H9 (cell line): ENCODE measurements around the gene BPGM. TPM values are rescaled to one million over a fixed set of nuclear protein-coding genes. Genes with fewer than 3 reads are reported as not detected.

Source experiments
- DNase-seq: peaks from one replicate; pipeline ENCODE4 v3.0.0-alpha.2; 2017
- H2AFZ ChIP-seq: one replicate; pipeline ENCODE4 v1.6.1; 2013; ENCODE audit warnings: mild to moderate bottlenecking, low read length, control low read depth, moderate library complexity
- H2AK5ac ChIP-seq: 2 replicates; pipeline ENCODE4 v1.6.1; 2013; ENCODE audit warnings: low read length, control low read depth, mixed read lengths; ENCODE audit not compliant: insufficient read length
- H2BK120ac ChIP-seq: one replicate; pipeline ENCODE4 v1.6.1; 2013; ENCODE audit warnings: low read depth, mild to moderate bottlenecking, low read length, control low read depth, inconsistent platforms; ENCODE audit not compliant: poor library complexity, severe bottlenecking
- H2BK12ac ChIP-seq: 2 replicates; pipeline ENCODE4 v1.6.1; 2013; ENCODE audit warnings: low read length, control low read depth, mixed read lengths, low read depth; ENCODE audit not compliant: insufficient read length
- H2BK15ac ChIP-seq: 2 replicates; pipeline ENCODE4 v1.6.1; 2013; ENCODE audit warnings: low read depth, low read length, control low read depth
- H2BK20ac ChIP-seq: one replicate; pipeline ENCODE4 v1.6.1; 2013; ENCODE audit warnings: low read depth, mild to moderate bottlenecking, low read length, control low read depth, inconsistent platforms; ENCODE audit not compliant: poor library complexity, severe bottlenecking
- H2BK5ac ChIP-seq: 2 replicates; pipeline ENCODE4 v1.6.1; 2013; ENCODE audit warnings: low read length, control low read depth, mixed read lengths; ENCODE audit not compliant: insufficient read length
- H3K14ac ChIP-seq: 2 replicates; pipeline ENCODE4 v1.6.1; 2013; ENCODE audit warnings: low read length, control low read depth; ENCODE audit not compliant: insufficient read depth
- H3K18ac ChIP-seq: 2 replicates; pipeline ENCODE4 v1.6.1; 2013; ENCODE audit warnings: low read depth, mild to moderate bottlenecking, mixed read lengths, low read length, control low read depth; ENCODE audit not compliant: insufficient read length
- H3K23ac ChIP-seq: 2 replicates; pipeline ENCODE4 v1.6.1; 2013; ENCODE audit warnings: low read length, control low read depth, mixed read lengths, low read depth; ENCODE audit not compliant: insufficient read length
- H3K23me2 ChIP-seq: 2 replicates; pipeline ENCODE4 v1.6.1; 2013; ENCODE audit warnings: low read depth, mild to moderate bottlenecking, mixed read lengths, low read length, control low read depth; ENCODE audit not compliant: insufficient read length, poor library complexity, severe bottlenecking
- H3K27ac ChIP-seq: 2 replicates; pipeline ENCODE4 v1.5.1; 2013; ENCODE audit warnings: low read length, control low read depth, mixed read lengths, low read depth; ENCODE audit not compliant: insufficient read length
- H3K27me3 ChIP-seq: 2 replicates; pipeline ENCODE4 v1.6.1; 2013; ENCODE audit warnings: low read length, control low read depth, inconsistent platforms; ENCODE audit not compliant: insufficient read depth
- H3K4ac ChIP-seq: 2 replicates; pipeline ENCODE4 v1.6.1; 2013; ENCODE audit warnings: low read depth, mild to moderate bottlenecking, control low read depth, inconsistent platforms, low read length, moderate library complexity
- H3K4me1 ChIP-seq: 2 replicates; pipeline ENCODE4 v1.6.1; 2013; ENCODE audit warnings: low read length, control low read depth, inconsistent platforms; ENCODE audit not compliant: insufficient read depth
- H3K4me2 ChIP-seq: 2 replicates; pipeline ENCODE4 v1.6.1; 2013; ENCODE audit warnings: low read length, control low read depth, mixed read lengths; ENCODE audit not compliant: insufficient read length, insufficient read depth
- H3K56ac ChIP-seq: 2 replicates; pipeline ENCODE4 v1.6.1; 2013; ENCODE audit warnings: low read depth, mild to moderate bottlenecking, mixed read lengths, low read length, control low read depth; ENCODE audit not compliant: insufficient read length
- H3K79me1 ChIP-seq: 2 replicates; pipeline ENCODE4 v1.6.1; 2013; ENCODE audit warnings: low read depth, mild to moderate bottlenecking, moderate library complexity, low read length, control low read depth, inconsistent platforms; ENCODE audit not compliant: insufficient read depth, poor library complexity, severe bottlenecking
- H3K79me2 ChIP-seq: 2 replicates; pipeline ENCODE4 v1.6.1; 2013; ENCODE audit warnings: low read length, control low read depth, inconsistent platforms; ENCODE audit not compliant: insufficient read depth
- H3K9ac ChIP-seq: 2 replicates; pipeline ENCODE4 v1.6.1; 2013; ENCODE audit warnings: low read length, control low read depth, mixed read lengths; ENCODE audit not compliant: insufficient read length; ENCODE audit errors: extremely low read depth
- H3K9me3 ChIP-seq: one replicate; pipeline ENCODE4 v1.6.1; 2013; ENCODE audit warnings: low read depth, low read length, inconsistent platforms; ENCODE audit not compliant: control insufficient read depth
- H3T11ph ChIP-seq: one replicate; pipeline ENCODE4 v1.6.1; 2013; ENCODE audit warnings: mild to moderate bottlenecking, low read length, control low read depth, inconsistent platforms
- H4K20me1 ChIP-seq: one replicate; pipeline ENCODE4 v1.6.1; 2013; ENCODE audit not compliant: control insufficient read depth, insufficient read length, insufficient read depth
- H4K5ac ChIP-seq: 2 replicates; pipeline ENCODE4 v1.6.1; 2013; ENCODE audit warnings: low read depth, mild to moderate bottlenecking, mixed read lengths, low read length, control low read depth; ENCODE audit not compliant: insufficient read length
- H4K8ac ChIP-seq: replicated peaks from 2 replicates; pipeline ENCODE4 v1.6.1; 2013; ENCODE audit warnings: low read length, control low read depth, mixed read lengths, low read depth; ENCODE audit not compliant: insufficient read length
- H4K91ac ChIP-seq: 2 replicates; pipeline ENCODE4 v1.6.1; 2013; ENCODE audit warnings: low read depth, mild to moderate bottlenecking, moderate library complexity, mixed read lengths, low read length, control low read depth; ENCODE audit not compliant: insufficient read length
- H3K27ac Mint-ChIP-seq, 3 experiments: 2 replicates in 2 of 3; 3 replicates in 1 of 3; pipeline ENCODE4 v1.8.0; 2020 to 2021; ENCODE audit warnings: mixed read lengths in 3 of 3, mild to moderate bottlenecking in 1 of 3, moderate library complexity in 1 of 3
- H3K27me3 Mint-ChIP-seq: 2 replicates; pipeline ENCODE4 v1.8.0; 2021; ENCODE audit warnings: low read depth, mild to moderate bottlenecking, moderate library complexity, mixed read lengths
- H3K36me3 Mint-ChIP-seq, 3 experiments: 2 replicates in 2 of 3; 3 replicates in 1 of 3; pipeline ENCODE4 v1.8.0; 2020 to 2021; ENCODE audit warnings: low read depth in 3 of 3, mixed read lengths in 3 of 3; ENCODE audit not compliant: insufficient read depth in 1 of 3
- H3K4me1 Mint-ChIP-seq, 2 experiments: 2 replicates each; pipeline ENCODE4 v1.8.0; 2020; ENCODE audit warnings: mixed read lengths in 2 of 2
- H3K4me3 Mint-ChIP-seq, 2 experiments: 2 replicates in 1 of 2; 3 replicates in 1 of 2; pipeline ENCODE4 v1.8.0; 2020 to 2021; ENCODE audit warnings: mild to moderate bottlenecking in 2 of 2, mixed read lengths in 2 of 2, moderate library complexity in 1 of 2
- H3K9me3 Mint-ChIP-seq, 2 experiments: 2 replicates in 1 of 2; 3 replicates in 1 of 2; pipeline ENCODE4 v1.8.0; 2020; ENCODE audit warnings: mild to moderate bottlenecking in 2 of 2, mixed read lengths in 2 of 2, moderate library complexity in 1 of 2
- WGBS: extraction: QIAGEN DNeasy Blood & Tissue Kit; methylation state at CpG from one replicate; pipeline ENCODE4 v1.1.7; 2013; ENCODE audit warnings: missing lambda C conversion rate, low lambda C conversion rate, mixed read lengths; ENCODE audit not compliant: insufficient read length; ENCODE audit errors: extremely low coverage; 5-methylcytosine and 5-hydroxymethylcytosine counted together
- total RNA-seq: library from RNA; stranded (reverse); gene quantifications from 2 replicates; pipeline ENCODE4 v1.2.1, GENCODE V29; 2021
- TF ChIP-seq, protein P1 (sequence below): fragments of 200-600 bp; sonication (generic); conservative IDR thresholded peaks from 3 replicates; pipeline ENCODE4 v1.8.0; 2021; ENCODE audit warnings: antibody characterized with exemption, mild to moderate bottlenecking

The BPGM gene
- total RNA-seq, 1 experiment from 2014 or later, result 14.4 TPM

GRCh38 chr7:134705716-134706115, 59.1 kb downstream of the BPGM start:
- H3K9me3 Mint-ChIP-seq, result no peaks in the 10 kb centered on the region
- H4K8ac ChIP-seq, result no peak overlapping the region
- no peaks in the 10 kb centered on the region for H3K79me1 ChIP-seq
- no peak overlapping the region for H3K4me2 ChIP-seq
- no peaks in the 10 kb centered on the region for H3K79me2 ChIP-seq
- WGBS, result no CpG with 5 or more reads among the region's 2 CpGs
- H3K4me3 Mint-ChIP-seq, result no peak overlapping the region
- no peak overlapping the region for H2BK20ac ChIP-seq
- H2BK5ac ChIP-seq, result no peak overlapping the region
- H3K36me3 Mint-ChIP-seq, result no peaks in the 10 kb centered on the region
- no peaks in the 10 kb centered on the region for H4K20me1 ChIP-seq
- H3K4me1 Mint-ChIP-seq, result peaks cover 8 to 11% of the 10 kb centered on the region in 2 experiments; a peak in 3 of 4 replicates
- H3K23ac ChIP-seq, result no peak overlapping the region
- H3K23me2 ChIP-seq, result no peaks in the 10 kb centered on the region
- no peak overlapping the region for H3K27ac ChIP-seq
- H3K9me3 ChIP-seq, result no peaks in the 10 kb centered on the region
- H3K27me3 ChIP-seq, result no peaks in the 10 kb centered on the region
- no peak overlapping the region for H3K4ac ChIP-seq
- DNase-seq, result no peak
- H2BK120ac ChIP-seq, result no peak overlapping the region
- H3K14ac ChIP-seq, result no peak overlapping the region
- H3K27ac Mint-ChIP-seq, result no peak overlapping the region
- no peaks in the 10 kb centered on the region; the same call in 1 of the 2 replicates for H3K27me3 Mint-ChIP-seq
- H3K18ac ChIP-seq, result no peak overlapping the region
- no peak overlapping the region for H3T11ph ChIP-seq
- no peak overlapping the region for H2BK12ac ChIP-seq
- H4K91ac ChIP-seq, result no peak overlapping the region
- H4K5ac ChIP-seq, result no peak overlapping the region
- no peak overlapping the region for H2BK15ac ChIP-seq
- H2AFZ ChIP-seq, result no peak overlapping the region
- TF ChIP-seq, protein P1, sequence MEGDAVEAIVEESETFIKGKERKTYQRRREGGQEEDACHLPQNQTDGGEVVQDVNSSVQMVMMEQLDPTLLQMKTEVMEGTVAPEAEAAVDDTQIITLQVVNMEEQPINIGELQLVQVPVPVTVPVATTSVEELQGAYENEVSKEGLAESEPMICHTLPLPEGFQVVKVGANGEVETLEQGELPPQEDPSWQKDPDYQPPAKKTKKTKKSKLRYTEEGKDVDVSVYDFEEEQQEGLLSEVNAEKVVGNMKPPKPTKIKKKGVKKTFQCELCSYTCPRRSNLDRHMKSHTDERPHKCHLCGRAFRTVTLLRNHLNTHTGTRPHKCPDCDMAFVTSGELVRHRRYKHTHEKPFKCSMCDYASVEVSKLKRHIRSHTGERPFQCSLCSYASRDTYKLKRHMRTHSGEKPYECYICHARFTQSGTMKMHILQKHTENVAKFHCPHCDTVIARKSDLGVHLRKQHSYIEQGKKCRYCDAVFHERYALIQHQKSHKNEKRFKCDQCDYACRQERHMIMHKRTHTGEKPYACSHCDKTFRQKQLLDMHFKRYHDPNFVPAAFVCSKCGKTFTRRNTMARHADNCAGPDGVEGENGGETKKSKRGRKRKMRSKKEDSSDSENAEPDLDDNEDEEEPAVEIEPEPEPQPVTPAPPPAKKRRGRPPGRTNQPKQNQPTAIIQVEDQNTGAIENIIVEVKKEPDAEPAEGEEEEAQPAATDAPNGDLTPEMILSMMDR, result no peak
- H3K4me1 ChIP-seq, result peaks cover 3% of the 10 kb centered on the region; the same call in 1 of the 2 replicates
- H2AK5ac ChIP-seq, result no peak overlapping the region
- no peak overlapping the region for H3K56ac ChIP-seq
- H3K9ac ChIP-seq, result no peak overlapping the region
